Measurements from ENCODE around the gene CEP70.
"Not testable (repeated sequence)": the region's sequence is repeated elsewhere in the genome, so short reads cannot be mapped to it uniquely, and the experiment has no call there.

GRCh38 chr3:138569624-138570023, 24.4 kb downstream of the CEP70 start:
- not testable (repeated sequence) for TF ChIP-seq POLR2AphosphoS5 (IDR thresholded peaks at IDR 0.05; ENCODE audit: low read depth, low read length); SPI1 (IDR thresholded peaks at IDR 0.05; ENCODE audit: low read depth, low read length); POLR2A (IDR thresholded peaks at IDR 0.05; ENCODE audit: low read depth, low read length); PAX5 (IDR thresholded peaks at IDR 0.05; ENCODE audit: insufficient read depth, low read length, severe bottlenecking); TAF1 (IDR thresholded peaks at IDR 0.05; ENCODE audit: low read depth, low read length); POU2F2 (IDR thresholded peaks at IDR 0.05; ENCODE audit: low read depth, low read length)
